GM23338 (cell line): Measurements from ENCODE around the gene GUCY1A2.

Experiments used
- CREB1 ChIP-seq: fragments of 250-450 bp; sonication (Bioruptor Pico); IDR thresholded peaks from 2 replicates; pipeline ENCODE4 v1.5.0; 2020; ENCODE audit warnings: low read depth, mild to moderate bottlenecking, moderate library complexity
- CTCF ChIP-seq, 2 experiments: fragments of 200-600 bp in 1 of 2; sonication (generic) in 1 of 2; conservative IDR thresholded peaks; 2 replicates each; pipeline versions ENCODE4 v1.5.1 to v1.6.1; 2016 to 2017; ENCODE audit warnings: antibody characterized with exemption in 2 of 2, low read depth in 2 of 2, mild to moderate bottlenecking in 2 of 2, moderate library complexity in 1 of 2
- EZH2 ChIP-seq: fragments of 200-600 bp; sonication (generic); IDR thresholded peaks from one replicate; pipeline ENCODE4 v1.8.0; 2017; ENCODE audit warnings: antibody characterized with exemption, mild to moderate bottlenecking, low read depth; ENCODE audit not compliant: unreplicated experiment
- EZH2phosphoT487 ChIP-seq: fragments of 200-600 bp; sonication (generic); IDR thresholded peaks from one replicate; pipeline ENCODE4 v1.8.1; 2018; ENCODE audit warnings: antibody characterized with exemption; ENCODE audit not compliant: unreplicated experiment
- JUNB ChIP-seq: IDR thresholded peaks from one replicate; pipeline ENCODE4 v1.6.1; 2016; ENCODE audit warnings: antibody characterized with exemption; ENCODE audit not compliant: unreplicated experiment
- NANOG ChIP-seq: IDR thresholded peaks from 2 replicates; pipeline ENCODE4 v1.6.1; 2016; ENCODE audit warnings: antibody characterized with exemption, borderline replicate concordance
- POLR2AphosphoS5 ChIP-seq: IDR thresholded peaks from 2 replicates; pipeline ENCODE4 v1.6.1; 2016; ENCODE audit warnings: antibody characterized with exemption, low read depth
- REST ChIP-seq: IDR thresholded peaks from one replicate; pipeline ENCODE4 v1.6.1; 2018; ENCODE audit warnings: antibody characterized with exemption; ENCODE audit not compliant: unreplicated experiment
- STAT1 ChIP-seq: IDR thresholded peaks from one replicate; pipeline ENCODE4 v1.6.1; 2016; ENCODE audit warnings: antibody characterized with exemption; ENCODE audit not compliant: unreplicated experiment
- ZNF114 ChIP-seq: fragments of 250-450 bp; sonication (Bioruptor Pico); IDR thresholded peaks from 2 replicates; pipeline ENCODE4 v1.5.0; 2020; ENCODE audit warnings: mild to moderate bottlenecking, moderate library complexity
- ZNF331 ChIP-seq: fragments of 250-450 bp; sonication (Bioruptor Pico); IDR thresholded peaks from 2 replicates; pipeline ENCODE4 v1.5.0; 2020; ENCODE audit warnings: low read depth, mild to moderate bottlenecking, moderate library complexity
- TF ChIP-seq, protein P1 (sequence below): IDR thresholded peaks from 2 replicates; pipeline ENCODE4 v1.6.1; 2016; ENCODE audit warnings: antibody characterized with exemption
- TF ChIP-seq, protein P2 (sequence below): fragments of 250-450 bp; sonication (Bioruptor Pico); IDR thresholded peaks from 2 replicates; pipeline ENCODE4 v1.5.0; 2020; ENCODE audit warnings: mild to moderate bottlenecking, moderate library complexity

GRCh38 chr11:106733635-106734034 is 284.6 kb downstream of the GUCY1A2 start:
- TF ChIP-seq EZH2, result no peak
- no peak for TF ChIP-seq CTCF (conservative IDR thresholded peaks at IDR 0.05; ENCODE audit: low read depth in 2 of 2)
- no peak for TF ChIP-seq EZH2phosphoT487
- no peak for TF ChIP-seq REST
- TF ChIP-seq POLR2AphosphoS5, result no peak
- no peak for TF ChIP-seq CREB1 (CRISPR knock-in tag)
- TF ChIP-seq ZNF114, result no peak
- TF ChIP-seq ZNF331 (CRISPR knock-in tag), result no peak
- TF ChIP-seq JUNB, result no peak
- TF ChIP-seq, protein P1, sequence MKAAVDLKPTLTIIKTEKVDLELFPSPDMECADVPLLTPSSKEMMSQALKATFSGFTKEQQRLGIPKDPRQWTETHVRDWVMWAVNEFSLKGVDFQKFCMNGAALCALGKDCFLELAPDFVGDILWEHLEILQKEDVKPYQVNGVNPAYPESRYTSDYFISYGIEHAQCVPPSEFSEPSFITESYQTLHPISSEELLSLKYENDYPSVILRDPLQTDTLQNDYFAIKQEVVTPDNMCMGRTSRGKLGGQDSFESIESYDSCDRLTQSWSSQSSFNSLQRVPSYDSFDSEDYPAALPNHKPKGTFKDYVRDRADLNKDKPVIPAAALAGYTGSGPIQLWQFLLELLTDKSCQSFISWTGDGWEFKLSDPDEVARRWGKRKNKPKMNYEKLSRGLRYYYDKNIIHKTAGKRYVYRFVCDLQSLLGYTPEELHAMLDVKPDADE, result no peak
- no peak for TF ChIP-seq STAT1
- TF ChIP-seq NANOG, result no peak
- TF ChIP-seq, protein P2, sequence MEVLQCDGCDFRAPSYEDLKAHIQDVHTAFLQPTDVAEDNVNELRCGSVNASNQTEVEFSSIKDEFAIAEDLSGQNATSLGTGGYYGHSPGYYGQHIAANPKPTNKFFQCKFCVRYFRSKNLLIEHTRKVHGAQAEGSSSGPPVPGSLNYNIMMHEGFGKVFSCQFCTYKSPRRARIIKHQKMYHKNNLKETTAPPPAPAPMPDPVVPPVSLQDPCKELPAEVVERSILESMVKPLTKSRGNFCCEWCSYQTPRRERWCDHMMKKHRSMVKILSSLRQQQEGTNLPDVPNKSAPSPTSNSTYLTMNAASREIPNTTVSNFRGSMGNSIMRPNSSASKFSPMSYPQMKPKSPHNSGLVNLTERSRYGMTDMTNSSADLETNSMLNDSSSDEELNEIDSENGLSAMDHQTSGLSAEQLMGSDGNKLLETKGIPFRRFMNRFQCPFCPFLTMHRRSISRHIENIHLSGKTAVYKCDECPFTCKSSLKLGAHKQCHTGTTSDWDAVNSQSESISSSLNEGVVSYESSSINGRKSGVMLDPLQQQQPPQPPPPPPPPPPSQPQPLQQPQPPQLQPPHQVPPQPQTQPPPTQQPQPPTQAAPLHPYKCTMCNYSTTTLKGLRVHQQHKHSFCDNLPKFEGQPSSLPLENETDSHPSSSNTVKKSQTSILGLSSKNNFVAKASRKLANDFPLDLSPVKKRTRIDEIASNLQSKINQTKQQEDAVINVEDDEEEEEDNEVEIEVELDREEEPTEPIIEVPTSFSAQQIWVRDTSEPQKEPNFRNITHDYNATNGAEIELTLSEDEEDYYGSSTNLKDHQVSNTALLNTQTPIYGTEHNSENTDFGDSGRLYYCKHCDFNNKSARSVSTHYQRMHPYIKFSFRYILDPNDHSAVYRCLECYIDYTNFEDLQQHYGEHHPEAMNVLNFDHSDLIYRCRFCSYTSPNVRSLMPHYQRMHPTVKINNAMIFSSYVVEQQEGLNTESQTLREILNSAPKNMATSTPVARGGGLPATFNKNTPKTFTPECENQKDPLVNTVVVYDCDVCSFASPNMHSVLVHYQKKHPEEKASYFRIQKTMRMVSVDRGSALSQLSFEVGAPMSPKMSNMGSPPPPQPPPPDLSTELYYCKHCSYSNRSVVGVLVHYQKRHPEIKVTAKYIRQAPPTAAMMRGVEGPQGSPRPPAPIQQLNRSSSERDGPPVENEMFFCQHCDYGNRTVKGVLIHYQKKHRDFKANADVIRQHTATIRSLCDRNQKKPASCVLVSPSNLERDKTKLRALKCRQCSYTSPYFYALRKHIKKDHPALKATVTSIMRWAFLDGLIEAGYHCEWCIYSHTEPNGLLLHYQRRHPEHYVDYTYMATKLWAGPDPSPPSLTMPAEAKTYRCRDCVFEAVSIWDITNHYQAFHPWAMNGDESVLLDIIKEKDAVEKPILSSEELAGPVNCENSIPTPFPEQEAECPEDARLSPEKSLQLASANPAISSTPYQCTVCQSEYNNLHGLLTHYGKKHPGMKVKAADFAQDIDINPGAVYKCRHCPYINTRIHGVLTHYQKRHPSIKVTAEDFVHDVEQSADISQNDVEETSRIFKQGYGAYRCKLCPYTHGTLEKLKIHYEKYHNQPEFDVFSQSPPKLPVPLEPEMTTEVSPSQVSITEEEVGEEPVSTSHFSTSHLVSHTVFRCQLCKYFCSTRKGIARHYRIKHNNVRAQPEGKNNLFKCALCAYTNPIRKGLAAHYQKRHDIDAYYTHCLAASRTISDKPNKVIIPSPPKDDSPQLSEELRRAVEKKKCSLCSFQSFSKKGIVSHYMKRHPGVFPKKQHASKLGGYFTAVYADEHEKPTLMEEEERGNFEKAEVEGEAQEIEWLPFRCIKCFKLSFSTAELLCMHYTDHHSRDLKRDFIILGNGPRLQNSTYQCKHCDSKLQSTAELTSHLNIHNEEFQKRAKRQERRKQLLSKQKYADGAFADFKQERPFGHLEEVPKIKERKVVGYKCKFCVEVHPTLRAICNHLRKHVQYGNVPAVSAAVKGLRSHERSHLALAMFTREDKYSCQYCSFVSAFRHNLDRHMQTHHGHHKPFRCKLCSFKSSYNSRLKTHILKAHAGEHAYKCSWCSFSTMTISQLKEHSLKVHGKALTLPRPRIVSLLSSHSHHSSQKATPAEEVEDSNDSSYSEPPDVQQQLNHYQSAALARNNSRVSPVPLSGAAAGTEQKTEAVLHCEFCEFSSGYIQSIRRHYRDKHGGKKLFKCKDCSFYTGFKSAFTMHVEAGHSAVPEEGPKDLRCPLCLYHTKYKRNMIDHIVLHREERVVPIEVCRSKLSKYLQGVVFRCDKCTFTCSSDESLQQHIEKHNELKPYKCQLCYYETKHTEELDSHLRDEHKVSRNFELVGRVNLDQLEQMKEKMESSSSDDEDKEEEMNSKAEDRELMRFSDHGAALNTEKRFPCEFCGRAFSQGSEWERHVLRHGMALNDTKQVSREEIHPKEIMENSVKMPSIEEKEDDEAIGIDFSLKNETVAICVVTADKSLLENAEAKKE (CRISPR knock-in tag), result no peak
